GM12878 (cell line): Measurements from ENCODE around the gene CDKL1. TPM values are rescaled to one million over a fixed set of nuclear protein-coding genes. Genes with fewer than 3 reads are reported as not detected.

Experiments
- EP300 ChIP-seq, 2 experiments: fragments of 150-350 bp in 1 of 2; IDR thresholded peaks; 2 replicates each; pipeline ENCODE4 v1.6.1; 2011 to 2012; ENCODE audit warnings: low read depth in 2 of 2, low read length in 2 of 2, borderline replicate concordance in 1 of 2, improper control_type of control experiment in 1 of 2, inconsistent platforms in 1 of 2; ENCODE audit not compliant: control insufficient read depth in 1 of 2
- ETV6 ChIP-seq, 2 experiments: fragments of 450-650 bp in 1 of 2; IDR thresholded peaks in 1 of 2; conservative IDR thresholded peaks in 1 of 2; 2 replicates each; pipeline ENCODE4 v1.6.1; 2014; ENCODE audit warnings: antibody characterized with exemption in 1 of 2, borderline replicate concordance in 1 of 2, low read depth in 1 of 2, mild to moderate bottlenecking in 1 of 2, moderate library complexity in 1 of 2
- HSF1 ChIP-seq: fragments of 150-350 bp; IDR thresholded peaks from 2 replicates; pipeline ENCODE4 v1.6.1; 2014; ENCODE audit warnings: mild to moderate bottlenecking, low read depth, low read length
- MEF2B ChIP-seq: fragments of 450-650 bp; IDR thresholded peaks from 2 replicates; pipeline ENCODE4 v1.6.1; 2018; ENCODE audit warnings: mild to moderate bottlenecking, moderate library complexity; ENCODE audit not compliant: partially characterized antibody, poor library complexity, severe bottlenecking
- NFYB ChIP-seq: IDR thresholded peaks from 2 replicates; pipeline ENCODE4 v1.6.1; 2011; ENCODE audit warnings: low read depth, mild to moderate bottlenecking, low read length, improper control_type of control experiment, moderate library complexity; ENCODE audit not compliant: insufficient read depth
- PAX8 ChIP-seq: fragments of 450-650 bp; IDR thresholded peaks from 2 replicates; pipeline ENCODE4 v1.6.1; 2017; ENCODE audit warnings: mild to moderate bottlenecking, moderate library complexity
- SMC3 ChIP-seq: IDR thresholded peaks from 2 replicates; pipeline ENCODE4 v1.6.1; 2011; ENCODE audit warnings: low read length, improper control_type of control experiment, borderline replicate concordance
- TAF1 ChIP-seq: IDR thresholded peaks from 2 replicates; pipeline ENCODE4 v1.6.1; 2011; ENCODE audit warnings: mild to moderate bottlenecking, low read depth, low read length, borderline replicate concordance
- ZBED1 ChIP-seq: IDR thresholded peaks from 2 replicates; pipeline ENCODE4 v1.6.1; 2016; ENCODE audit warnings: borderline replicate concordance
- ZNF622 ChIP-seq: fragments of 450-650 bp; IDR thresholded peaks from 2 replicates; pipeline ENCODE4 v1.6.1; 2017; ENCODE audit warnings: mild to moderate bottlenecking, inconsistent platforms
- polyA plus RNA-seq, 11 experiments: library from polyadenylated mRNA; depleted of rRNA in 4 of 11; unstranded in 6 of 11; stranded (reverse) in 5 of 11; fragments of >200 nt; fragmentation: Nextera tagmentation in 4 of 11; fragmentation: Illumina TruSeq in 1 of 11; extraction: Ambion mirVana in 4 of 11; extraction: Trizol in 1 of 11; gene quantifications; 1 replicate in 1 of 11; 2 replicates in 10 of 11; pipeline versions ENCODE4 v1.2.1 to v1.2.3, GENCODE V29; 2011 to 2016; ENCODE audit warnings: inconsistent platforms in 2 of 11, missing spikeins in 2 of 11, low read depth in 1 of 11
- total RNA-seq, 4 experiments: library from RNA; depleted of rRNA in 3 of 4; stranded (reverse); fragments of >200 nt in 3 of 4; fragmentation: Illumina TruSeq in 1 of 4; extraction: Trizol in 1 of 4; gene quantifications; 2 replicates each; pipeline versions ENCODE4 v1.2.1 to v1.2.3, GENCODE V29; 2013 to 2021
- TF ChIP-seq, protein P1 (sequence below): fragments of 450-650 bp; IDR thresholded peaks from 2 replicates; pipeline ENCODE4 v1.6.1; 2017; ENCODE audit warnings: mild to moderate bottlenecking

CDKL1 gene
- total and polyA plus RNA-seq, 10 of the 15 experiments (the other 5 are each of a cell fraction or from before 2014, with no cell fraction given) = 9.0 to 19.0 (median 11.1) TPM

DNA sequence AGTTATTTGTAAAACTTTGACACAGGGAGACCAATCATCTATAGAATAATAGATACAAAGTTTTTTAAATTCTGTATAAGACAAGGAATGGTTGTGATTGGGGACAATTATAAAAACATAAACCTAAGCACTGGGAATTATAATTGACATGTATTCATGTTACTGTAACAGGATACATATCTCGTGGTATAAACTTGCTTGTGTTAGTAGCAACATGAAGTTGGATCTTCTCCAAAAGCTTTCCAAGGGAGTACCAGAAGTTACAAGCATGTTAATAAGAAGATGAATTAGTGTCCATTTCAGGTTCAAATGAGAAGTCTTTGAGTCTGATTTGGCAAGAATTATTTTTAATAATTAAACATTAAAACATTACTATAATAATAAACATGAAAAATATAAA, 42.2 kb downstream of the CDKL1 start (continued):
- TF ChIP-seq HSF1 (no peak), ZBED1 (no peak), SMC3 (no peak), PAX8 (no peak), TAF1 (no peak), ETV6 (conservative IDR thresholded peaks at IDR 0.05 in 1 of 2, IDR thresholded peaks at IDR 0.05 in 1 of 2; ENCODE audit: borderline replicate concordance in 1 of 2, low read depth in 1 of 2) (no peak), EP300 (IDR thresholded peaks at IDR 0.05; ENCODE audit: borderline replicate concordance in 1 of 2, control insufficient read depth in 1 of 2, low read depth in 2 of 2, low read length in 2 of 2) (no peak), NFYB (no peak), ZNF622 (no peak), MEF2B (no peak)
- TF ChIP-seq, protein P1, sequence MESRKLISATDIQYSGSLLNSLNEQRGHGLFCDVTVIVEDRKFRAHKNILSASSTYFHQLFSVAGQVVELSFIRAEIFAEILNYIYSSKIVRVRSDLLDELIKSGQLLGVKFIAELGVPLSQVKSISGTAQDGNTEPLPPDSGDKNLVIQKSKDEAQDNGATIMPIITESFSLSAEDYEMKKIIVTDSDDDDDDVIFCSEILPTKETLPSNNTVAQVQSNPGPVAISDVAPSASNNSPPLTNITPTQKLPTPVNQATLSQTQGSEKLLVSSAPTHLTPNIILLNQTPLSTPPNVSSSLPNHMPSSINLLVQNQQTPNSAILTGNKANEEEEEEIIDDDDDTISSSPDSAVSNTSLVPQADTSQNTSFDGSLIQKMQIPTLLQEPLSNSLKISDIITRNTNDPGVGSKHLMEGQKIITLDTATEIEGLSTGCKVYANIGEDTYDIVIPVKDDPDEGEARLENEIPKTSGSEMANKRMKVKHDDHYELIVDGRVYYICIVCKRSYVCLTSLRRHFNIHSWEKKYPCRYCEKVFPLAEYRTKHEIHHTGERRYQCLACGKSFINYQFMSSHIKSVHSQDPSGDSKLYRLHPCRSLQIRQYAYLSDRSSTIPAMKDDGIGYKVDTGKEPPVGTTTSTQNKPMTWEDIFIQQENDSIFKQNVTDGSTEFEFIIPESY = no peak
